Natural killer cell (primary cell): ENCODE data around the gene MAN2A1. TPM values are rescaled to one million over a fixed set of nuclear protein-coding genes. Genes with fewer than 3 reads are reported as not detected.

Source experiments
- ATAC-seq, 3 donors: fragments of 150-1000 bp in 2 of 3; fragments of 200-7000 bp in 1 of 3; cut with Tn5 transposase; 1 replicate in 1 of 3; 2 replicates in 2 of 3; pipeline ENCODE4 v1.10.0; 2021; ENCODE audit warnings: mild to moderate bottlenecking in 2 of 3, moderate library complexity in 2 of 3
- DNase-seq, 2 donors: peaks; one replicate each; pipeline versions ENCODE4 v3.0.0 to v3.0.0-alpha.2; 2013 to 2021; ENCODE audit warnings: mixed read lengths in 1 of 2
- H3K27ac ChIP-seq: one replicate; pipeline ENCODE4 v1.5.1; 2013; ENCODE audit warnings: mild to moderate bottlenecking, low read length
- H3K27me3 ChIP-seq: one replicate; pipeline ENCODE4 v1.6.1; 2013; ENCODE audit warnings: low read length; ENCODE audit not compliant: control insufficient read depth, insufficient read depth
- H3K36me3 ChIP-seq: one replicate; pipeline ENCODE4 v1.6.1; 2013; ENCODE audit warnings: low read length; ENCODE audit not compliant: control insufficient read depth, insufficient read depth
- H3K4me1 ChIP-seq: one replicate; pipeline ENCODE4 v1.6.1; 2013; ENCODE audit warnings: low read length; ENCODE audit not compliant: control insufficient read depth, insufficient read depth
- H3K4me3 ChIP-seq: one replicate; pipeline ENCODE4 v1.5.1; 2013; ENCODE audit warnings: low read length
- H3K9me3 ChIP-seq: one replicate; pipeline ENCODE4 v1.6.1; 2013; ENCODE audit warnings: low read length; ENCODE audit not compliant: control insufficient read depth, insufficient read depth
- H3K27ac Mint-ChIP-seq, 2 donors: one replicate each; pipeline ENCODE4 v1.8.0; 2022; ENCODE audit warnings: mild to moderate bottlenecking in 2 of 2, mixed read lengths in 2 of 2, moderate library complexity in 1 of 2
- H3K27me3 Mint-ChIP-seq, 2 donors: one replicate each; pipeline ENCODE4 v1.8.0; 2022; ENCODE audit warnings: low read depth in 2 of 2, mixed read lengths in 2 of 2
- H3K36me3 Mint-ChIP-seq: one replicate; pipeline ENCODE4 v1.8.0; 2022; ENCODE audit warnings: mixed read lengths
- H3K4me1 Mint-ChIP-seq, 2 donors: one replicate each; pipeline ENCODE4 v1.8.0; 2022; ENCODE audit warnings: mixed read lengths in 2 of 2
- H3K4me3 Mint-ChIP-seq: one replicate; pipeline ENCODE4 v1.8.0; 2022; ENCODE audit warnings: mild to moderate bottlenecking, moderate library complexity, mixed read lengths
- H3K9me3 Mint-ChIP-seq, 2 donors: one replicate each; pipeline ENCODE4 v1.8.0; 2022; ENCODE audit warnings: mixed read lengths in 2 of 2
- WGBS: methylation state at CpG from one replicate; pipeline ENCODE4 v1.1.7; 2013; ENCODE audit warnings: missing lambda C conversion rate; ENCODE audit not compliant: insufficient coverage; 5-methylcytosine and 5-hydroxymethylcytosine counted together
- intact Hi-C: fragments of 100-400 bp; cut with micrococcal nuclease; formaldehyde crosslinking; loops from one replicate; pipeline ENCODE4 v1.14.2; 2022
- total RNA-seq, 4 donors: library from RNA; stranded (reverse); fragments of 120-200 nt in 1 of 4; gene quantifications; one replicate each; pipeline versions ENCODE4 v1.2.3 to v1.2.4, GENCODE V29; 2013 to 2022
- TF ChIP-seq, protein P1 (sequence below): fragments of 200-600 bp; IDR thresholded peaks from one replicate; pipeline ENCODE4 v1.8.0; 2022; ENCODE audit warnings: antibody characterized with exemption

The MAN2A1 gene
- 10 to 100 TPM; 44.9 to 54.2 (median 50.7) TPM for total RNA-seq
- total RNA-seq (2013), result 73.2 TPM

DNA sequence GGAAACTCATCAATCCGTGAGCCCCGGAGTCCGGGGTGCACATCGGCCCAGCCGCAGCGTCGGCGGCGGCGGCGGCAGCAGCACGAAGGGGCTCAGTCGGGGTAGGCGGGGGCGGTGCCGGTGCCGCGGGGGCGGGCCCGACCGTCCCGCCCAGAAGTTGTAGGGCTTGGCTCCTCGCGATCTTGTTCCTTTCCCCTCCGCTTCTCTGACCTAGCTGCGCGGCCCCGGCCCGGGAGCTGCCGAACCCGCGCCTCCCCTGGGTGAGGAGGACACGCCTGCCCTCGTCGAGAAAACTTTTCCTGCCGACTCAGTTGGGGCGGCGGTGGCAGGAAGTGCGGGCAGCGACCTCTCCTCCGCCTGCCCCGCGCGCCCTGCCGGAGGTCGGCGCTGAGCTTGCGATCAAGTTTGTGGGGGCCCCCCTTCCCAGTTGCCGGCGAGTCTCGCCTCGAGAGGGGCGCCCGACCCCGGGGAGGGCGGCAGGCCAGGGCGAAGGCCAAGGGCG, at the start of gene MAN2A1:
MAN2A1 (plus strand) TSS at position 188 of the 502 bp plus-strand sequence. CDS start 491 bp downstream, outside the sequence.
- under 1% methylated on average over 58 of the region's 58 CpGs for WGBS
- DNase-seq, result peak; percentile 71 to 88
- Mint-ChIP-seq H3K27ac (peak within 1 kb of the TSS; percentile 85 to 93), H3K36me3 (no peaks in the 10 kb centered on the region), H3K27me3 (peaks cover 0 to 6% of the 10 kb centered on the region in 2 donors), H3K4me3 (peak within 1 kb of the TSS; percentile 88), H3K9me3 (no peaks in the 10 kb centered on the region), H3K4me1 (peaks cover 40 to 50% of the 10 kb centered on the region in 2 donors)
- H3K4me1 ChIP-seq, result peaks cover 12% of the 10 kb centered on the region
- H3K36me3 ChIP-seq, result no peaks in the 10 kb centered on the region
- intact Hi-C loops, result loop anchor here (2.0 to 5.0 kb wide), 5 partner anchors 168 to 1307 kb away; partner anchors contain the start of genes FBXL17, FER and SLC25A46
- TF ChIP-seq, protein P1, sequence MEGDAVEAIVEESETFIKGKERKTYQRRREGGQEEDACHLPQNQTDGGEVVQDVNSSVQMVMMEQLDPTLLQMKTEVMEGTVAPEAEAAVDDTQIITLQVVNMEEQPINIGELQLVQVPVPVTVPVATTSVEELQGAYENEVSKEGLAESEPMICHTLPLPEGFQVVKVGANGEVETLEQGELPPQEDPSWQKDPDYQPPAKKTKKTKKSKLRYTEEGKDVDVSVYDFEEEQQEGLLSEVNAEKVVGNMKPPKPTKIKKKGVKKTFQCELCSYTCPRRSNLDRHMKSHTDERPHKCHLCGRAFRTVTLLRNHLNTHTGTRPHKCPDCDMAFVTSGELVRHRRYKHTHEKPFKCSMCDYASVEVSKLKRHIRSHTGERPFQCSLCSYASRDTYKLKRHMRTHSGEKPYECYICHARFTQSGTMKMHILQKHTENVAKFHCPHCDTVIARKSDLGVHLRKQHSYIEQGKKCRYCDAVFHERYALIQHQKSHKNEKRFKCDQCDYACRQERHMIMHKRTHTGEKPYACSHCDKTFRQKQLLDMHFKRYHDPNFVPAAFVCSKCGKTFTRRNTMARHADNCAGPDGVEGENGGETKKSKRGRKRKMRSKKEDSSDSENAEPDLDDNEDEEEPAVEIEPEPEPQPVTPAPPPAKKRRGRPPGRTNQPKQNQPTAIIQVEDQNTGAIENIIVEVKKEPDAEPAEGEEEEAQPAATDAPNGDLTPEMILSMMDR, result no peak
- peaks cover 7% of the 10 kb centered on the region for H3K9me3 ChIP-seq
- ATAC-seq, result peak; percentile 61 to 82 (median 68)
- H3K27ac ChIP-seq, result peak within 1 kb of the TSS; percentile 83
- H3K4me3 ChIP-seq, result peak within 1 kb of the TSS; percentile 62
- H3K27me3 ChIP-seq, result no peaks in the 10 kb centered on the region

DNA sequence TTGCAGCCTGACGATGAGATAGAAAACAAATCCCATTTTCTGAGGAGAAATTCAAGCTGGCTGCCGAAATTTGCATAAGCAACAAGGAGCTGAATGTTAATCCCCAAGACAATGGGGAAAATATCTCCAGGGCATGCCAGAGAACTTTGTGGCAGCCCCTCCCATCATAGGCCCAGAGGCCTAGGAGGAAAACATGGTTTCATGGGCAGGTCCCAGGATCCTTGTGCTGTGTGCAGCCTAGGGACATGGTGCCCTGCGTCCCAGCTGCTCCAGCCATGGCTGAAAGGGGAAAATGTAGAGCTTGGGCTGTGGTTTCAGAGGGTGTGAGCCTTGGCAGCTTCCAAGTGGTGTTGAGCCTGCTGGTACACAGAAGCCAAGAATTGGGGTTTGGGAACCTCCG, 48.8 kb upstream of the MAN2A1 start:
- TF ChIP-seq, protein P1, result no peak
- Histone ChIP-seq H3K36me3 (no peaks in the 10 kb centered on the region), H3K4me3 (no peak overlapping the region), H3K27ac (no peak overlapping the region), H3K4me1 (no peaks in the 10 kb centered on the region), H3K27me3 (no peaks in the 10 kb centered on the region), H3K9me3 (no peaks in the 10 kb centered on the region)
- intact Hi-C loops, result no loop called here
- no peaks in the 10 kb centered on the region for H3K36me3 Mint-ChIP-seq
- no peak for ATAC-seq
- H3K27me3 Mint-ChIP-seq, result peaks cover 0 to 3% of the 10 kb centered on the region in 2 donors
- no peak for DNase-seq
- no peak overlapping the region for H3K4me3 Mint-ChIP-seq
- H3K9me3 Mint-ChIP-seq, result no peaks in the 10 kb centered on the region
- WGBS, result 86% methylated on average over 4 of the region's 4 CpGs
- no peaks in the 10 kb centered on the region for H3K4me1 Mint-ChIP-seq
- H3K27ac Mint-ChIP-seq, result no peak overlapping the region

DNA sequence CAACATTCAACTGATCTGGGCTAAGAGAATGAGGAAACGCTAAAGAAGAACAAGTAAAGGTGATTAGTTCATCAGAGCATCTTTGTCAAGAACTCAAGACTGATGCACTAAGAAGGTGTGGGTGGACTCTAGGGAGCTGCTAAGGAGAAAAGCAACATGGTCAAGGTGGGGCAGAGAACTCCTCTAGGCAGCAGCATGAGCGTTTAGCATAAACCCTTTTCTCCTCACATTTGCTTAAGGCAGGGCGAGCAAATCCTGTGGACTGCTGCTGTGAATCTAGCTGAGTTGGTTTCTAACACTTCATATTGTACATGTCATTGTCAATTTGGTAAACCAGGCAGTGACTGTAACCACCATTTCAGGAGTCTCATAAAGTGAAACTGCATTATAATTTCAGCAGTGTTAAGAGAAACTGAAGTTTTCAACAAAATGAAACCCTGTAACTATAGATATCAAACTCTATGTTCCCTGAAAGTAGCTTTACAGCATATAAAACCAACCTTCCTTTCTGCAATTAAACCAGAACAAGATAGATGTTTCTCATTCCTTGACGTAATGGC, 45.9 kb upstream of the MAN2A1 start:
- Mint-ChIP-seq H3K4me3 (no peak overlapping the region), H3K4me1 (no peaks in the 10 kb centered on the region), H3K36me3 (no peaks in the 10 kb centered on the region), H3K27ac (no peak overlapping the region), H3K9me3 (no peaks in the 10 kb centered on the region), H3K27me3 (peaks cover 0 to 3% of the 10 kb centered on the region in 2 donors)
- ATAC-seq, result no peak
- TF ChIP-seq, protein P1, result no peak
- H3K36me3 ChIP-seq, result no peaks in the 10 kb centered on the region
- DNase-seq, result no peak
- no peaks in the 10 kb centered on the region for H3K27me3 ChIP-seq
- H3K4me1 ChIP-seq, result no peaks in the 10 kb centered on the region
- intact Hi-C loops, result no loop called here
- 96% methylated on average over 4 of the region's 4 CpGs for WGBS
- no peak overlapping the region for H3K4me3 ChIP-seq
- H3K9me3 ChIP-seq, result no peaks in the 10 kb centered on the region
- H3K27ac ChIP-seq, result no peak overlapping the region
